Measurements from ENCODE around the gene SEMA4B.

The SEMA4B gene

DNA sequence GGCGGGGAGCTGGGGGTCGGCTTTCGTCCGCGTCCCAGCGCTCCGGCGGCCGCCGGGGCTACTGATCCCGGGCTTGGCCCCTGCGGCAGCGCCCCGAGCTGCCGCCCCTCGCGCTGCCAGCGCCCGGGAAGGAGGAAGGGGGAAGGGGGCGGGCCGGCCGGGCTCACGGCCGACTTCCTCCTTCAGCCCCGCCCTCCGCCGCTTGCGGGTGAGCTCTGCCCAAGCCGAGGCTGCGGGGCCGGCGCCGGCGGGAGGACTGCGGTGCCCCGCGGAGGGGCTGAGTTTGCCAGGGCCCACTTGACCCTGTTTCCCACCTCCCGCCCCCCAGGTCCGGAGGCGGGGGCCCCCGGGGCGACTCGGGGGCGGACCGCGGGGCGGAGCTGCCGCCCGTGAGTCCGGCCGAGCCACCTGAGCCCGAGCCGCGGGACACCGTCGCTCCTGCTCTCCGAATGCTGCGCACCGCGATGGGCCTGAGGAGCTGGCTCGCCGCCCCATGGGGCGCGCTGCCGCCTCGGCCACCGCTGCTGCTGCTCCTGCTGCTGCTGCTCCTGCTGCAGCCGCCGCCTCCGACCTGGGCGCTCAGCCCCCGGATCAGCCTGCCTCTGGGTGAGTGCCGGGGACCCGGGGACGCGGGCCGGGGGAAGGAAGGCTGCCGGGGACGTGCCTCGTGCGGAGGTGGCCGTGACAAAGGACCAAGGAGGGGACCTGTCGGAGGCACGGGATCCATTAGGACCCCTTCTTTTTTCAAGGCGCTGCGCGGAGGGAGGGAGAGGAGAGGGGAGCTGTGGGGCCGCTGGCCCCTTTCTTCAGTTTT lies at the start of gene SEMA4B:
Gene SEMA4B, plus strand, starts transcription at position 201 of the 814 bp plus-strand sequence. Its CDS starts 249 bp downstream, at position 450.
- Histone ChIP-seq H3K4me3 (ENCODE audit: low read length) (peak within 1 kb of the TSS; percentile 82), H3K9me3 (ENCODE audit: control insufficient read depth, insufficient read depth, low read length) (no peaks in the 10 kb centered on the region), H3K27ac (ENCODE audit: low read depth, low read length) (no peak within 1 kb of the TSS), H3K4me1 (ENCODE audit: control insufficient read depth, low read length) (peaks cover 20% of the 10 kb centered on the region), H4K20me1 (ENCODE audit: control insufficient read depth, insufficient read depth, low read depth, low read length) (0 out of 2 replicates have a peak, but pooled peaks cover 2% of the 10 kb centered on the region), H3K27me3 (ENCODE audit: control insufficient read depth, low read length) (peaks cover 8% of the 10 kb centered on the region), H3K79me2 (ENCODE audit: control insufficient read depth, low read length) (peaks cover 5% of the 10 kb centered on the region), H3K4me2 (ENCODE audit: low read length) (peak within 1 kb of the TSS; percentile 78), H3K36me3 (ENCODE audit: control insufficient read depth, low read length) (no peaks in the 10 kb centered on the region), H3K9me2 (replicated peaks; ENCODE audit: control insufficient read depth, low read length) (no peaks in the 10 kb centered on the region), H3F3A (ENCODE audit: control insufficient read depth, insufficient read depth) (no peaks in the 10 kb centered on the region)
- no peak for TF ChIP-seq CTCF (IDR thresholded peaks at IDR 0.05; ENCODE audit: low read depth, low read length, poor library complexity, severe bottlenecking)
- no peak for TF ChIP-seq EZH2phosphoT487 (IDR thresholded peaks at IDR 0.05; ENCODE audit: borderline replicate concordance, low read length)

GRCh38 chr15:90151989-90152645 lies 49.0 kb upstream of the SEMA4B start:
- Histone ChIP-seq H3F3A (ENCODE audit: control insufficient read depth, insufficient read depth) (no peaks in the 10 kb centered on the region), H3K4me3 (ENCODE audit: low read length) (no peak overlapping the region), H3K36me3 (ENCODE audit: control insufficient read depth, low read length) (no peaks in the 10 kb centered on the region), H3K9me2 (replicated peaks; ENCODE audit: control insufficient read depth, low read length) (no peaks in the 10 kb centered on the region), H3K4me1 (ENCODE audit: control insufficient read depth, low read length) (no peaks in the 10 kb centered on the region), H3K9me3 (ENCODE audit: control insufficient read depth, insufficient read depth, low read length) (no peaks in the 10 kb centered on the region), H3K27ac (ENCODE audit: low read depth, low read length) (no peak overlapping the region), H3K27me3 (ENCODE audit: control insufficient read depth, low read length) (no peaks in the 10 kb centered on the region), H3K4me2 (ENCODE audit: low read length) (no peak overlapping the region), H3K79me2 (ENCODE audit: control insufficient read depth, low read length) (no peaks in the 10 kb centered on the region), H4K20me1 (ENCODE audit: control insufficient read depth, insufficient read depth, low read depth, low read length) (no peaks in the 10 kb centered on the region)
- TF ChIP-seq CTCF (IDR thresholded peaks at IDR 0.05; ENCODE audit: low read depth, low read length, poor library complexity, severe bottlenecking) (no peak), EZH2phosphoT487 (IDR thresholded peaks at IDR 0.05; ENCODE audit: borderline replicate concordance, low read length) (no peak)

DNA sequence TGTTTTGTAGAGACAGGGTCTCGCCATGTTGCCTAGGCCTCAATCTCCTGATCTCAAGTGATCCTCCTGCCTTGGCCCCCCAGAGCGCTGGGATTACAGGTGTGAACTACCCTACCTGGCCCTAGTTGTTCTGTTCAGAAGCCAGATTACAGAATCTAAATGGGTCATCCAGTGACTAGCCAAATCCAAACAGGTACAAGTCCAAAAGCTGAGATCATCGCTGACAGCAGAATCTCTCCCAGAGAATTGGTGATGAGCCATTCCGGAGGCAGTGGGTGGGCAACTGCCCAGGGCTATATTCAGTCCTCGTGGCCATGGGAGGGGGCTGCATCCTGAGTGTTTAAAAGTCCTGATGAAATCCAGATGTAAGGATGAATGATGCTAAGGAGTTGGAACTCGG lies 47.5 kb upstream of the SEMA4B start:
- no peaks in the 10 kb centered on the region for H4K20me1 ChIP-seq (ENCODE audit: control insufficient read depth, insufficient read depth, low read depth, low read length)
- peaks cover 4% of the 10 kb centered on the region for H3K4me1 ChIP-seq (ENCODE audit: control insufficient read depth, low read length)
- no peak overlapping the region for H3K4me3 ChIP-seq (ENCODE audit: low read length)
- TF ChIP-seq CTCF (IDR thresholded peaks at IDR 0.05; ENCODE audit: low read depth, low read length, poor library complexity, severe bottlenecking) (no peak), EZH2phosphoT487 (IDR thresholded peaks at IDR 0.05; ENCODE audit: borderline replicate concordance, low read length) (no peak)
- no peaks in the 10 kb centered on the region for H3K79me2 ChIP-seq (ENCODE audit: control insufficient read depth, low read length)
- H3K9me3 ChIP-seq (ENCODE audit: control insufficient read depth, insufficient read depth, low read length) = no peaks in the 10 kb centered on the region
- H3K9me2 ChIP-seq (replicated peaks; ENCODE audit: control insufficient read depth, low read length) = no peaks in the 10 kb centered on the region
- no peak overlapping the region for H3K4me2 ChIP-seq (ENCODE audit: low read length)
- no peak overlapping the region for H3K27ac ChIP-seq (ENCODE audit: low read depth, low read length)
- H3K27me3 ChIP-seq (ENCODE audit: control insufficient read depth, low read length) = no peaks in the 10 kb centered on the region
- H3K36me3 ChIP-seq (ENCODE audit: control insufficient read depth, low read length) = no peaks in the 10 kb centered on the region
- H3F3A ChIP-seq (ENCODE audit: control insufficient read depth, insufficient read depth) = no peaks in the 10 kb centered on the region
